Endothelial cell (in vitro differentiated cells): ENCODE results near the gene ALG9. TPM values are rescaled to one million over a fixed set of nuclear protein-coding genes. Genes with fewer than 3 reads are reported as not detected.

Source experiments
- DNase-seq: peaks from one replicate; pipeline ENCODE4 v3.0.0; 2021; ENCODE audit warnings: low spot score
- H3K27ac Mint-ChIP-seq: one replicate; pipeline ENCODE4 v1.8.0; 2021; ENCODE audit warnings: mixed read lengths, inconsistent platforms; ENCODE audit not compliant: unreplicated experiment
- H3K27me3 Mint-ChIP-seq: one replicate; pipeline ENCODE4 v1.8.0; 2021; ENCODE audit warnings: mild to moderate bottlenecking, moderate library complexity, mixed read lengths, inconsistent platforms; ENCODE audit not compliant: unreplicated experiment
- H3K36me3 Mint-ChIP-seq: one replicate; pipeline ENCODE4 v1.8.0; 2021; ENCODE audit warnings: mild to moderate bottlenecking, low read depth, mixed read lengths, inconsistent platforms; ENCODE audit not compliant: unreplicated experiment
- H3K4me1 Mint-ChIP-seq: one replicate; pipeline ENCODE4 v1.8.0; 2021; ENCODE audit warnings: mild to moderate bottlenecking, mixed read lengths, inconsistent platforms; ENCODE audit not compliant: unreplicated experiment
- H3K4me3 Mint-ChIP-seq: one replicate; pipeline ENCODE4 v1.8.0; 2021; ENCODE audit warnings: mild to moderate bottlenecking, mixed read lengths, inconsistent platforms; ENCODE audit not compliant: unreplicated experiment
- H3K9me3 Mint-ChIP-seq: one replicate; pipeline ENCODE4 v1.8.0; 2021; ENCODE audit warnings: mixed read lengths, inconsistent platforms; ENCODE audit not compliant: unreplicated experiment
- CTCF ChIP-seq: fragments of 200-600 bp; sonication (generic); IDR thresholded peaks from one replicate; pipeline ENCODE4 v1.5.0; 2021; ENCODE audit warnings: antibody characterized with exemption; ENCODE audit not compliant: unreplicated experiment
- total RNA-seq: library from RNA; stranded (reverse); fragmentation: NEBNext Ultra II Directional; extraction: Animal tissue kit (Norgen Biotek cat#: 25700); gene quantifications from one replicate; pipeline ENCODE4 v1.2.1, GENCODE V29; 2021; ENCODE audit not compliant: unreplicated experiment

The ALG9 gene
- total RNA-seq, 1 donor from 2014 or later, result 35.8 TPM

GRCh38 chr11:111759376-111759775 lies 112.0 kb downstream of the ALG9 start:
- peaks cover 35% of the 10 kb centered on the region for H3K36me3 Mint-ChIP-seq
- DNase-seq, result no peak
- no peaks in the 10 kb centered on the region for H3K4me1 Mint-ChIP-seq
- H3K9me3 Mint-ChIP-seq, result no peaks in the 10 kb centered on the region
- H3K27ac Mint-ChIP-seq, result no peak overlapping the region
- peaks cover 2% of the 10 kb centered on the region for H3K27me3 Mint-ChIP-seq
- no peak overlapping the region for H3K4me3 Mint-ChIP-seq
- TF ChIP-seq CTCF, result no peak

GRCh38 chr11:111756097-111756496 lies 115.3 kb downstream of the ALG9 start:
- no peak for TF ChIP-seq CTCF
- Mint-ChIP-seq H3K9me3 (no peaks in the 10 kb centered on the region), H3K27me3 (peaks cover 2% of the 10 kb centered on the region), H3K27ac (no peak overlapping the region), H3K4me1 (no peaks in the 10 kb centered on the region), H3K36me3 (peaks cover 24% of the 10 kb centered on the region), H3K4me3 (no peak overlapping the region)
- DNase-seq, result no peak

GRCh38 chr11:111749646-111750045 lies 121.7 kb downstream of the ALG9 start:
- H3K36me3 Mint-ChIP-seq, result peaks cover 36% of the 10 kb centered on the region

GRCh38 chr11:111748035-111748804 lies 123.2 kb downstream of the ALG9 start:
- Mint-ChIP-seq H3K9me3 (no peaks in the 10 kb centered on the region), H3K27ac (no peak overlapping the region), H3K27me3 (no peaks in the 10 kb centered on the region), H3K4me3 (no peak overlapping the region), H3K36me3 (peaks cover 41% of the 10 kb centered on the region), H3K4me1 (no peaks in the 10 kb centered on the region)
- TF ChIP-seq CTCF, result no peak
- DNase-seq, result no peak

More at GRCh38 chr11:111749646-111750045, 121.7 kb downstream of the ALG9 start:
- Mint-ChIP-seq H3K4me3 (no peak overlapping the region), H3K27ac (no peak overlapping the region), H3K27me3 (no peaks in the 10 kb centered on the region), H3K9me3 (no peaks in the 10 kb centered on the region), H3K4me1 (no peaks in the 10 kb centered on the region)
- no peak for DNase-seq
- TF ChIP-seq CTCF, result no peak

GRCh38 chr11:111745719-111746504 lies 125.5 kb downstream of the ALG9 start:
- no peaks in the 10 kb centered on the region for H3K9me3 Mint-ChIP-seq
- no peaks in the 10 kb centered on the region for H3K27me3 Mint-ChIP-seq
- peaks cover 36% of the 10 kb centered on the region for H3K36me3 Mint-ChIP-seq
- no peak for TF ChIP-seq CTCF
- DNase-seq, result no peak
- H3K27ac Mint-ChIP-seq, result no peak overlapping the region
- H3K4me1 Mint-ChIP-seq, result no peaks in the 10 kb centered on the region
- H3K4me3 Mint-ChIP-seq, result no peak overlapping the region
